IMR-90 (cell line): Measurements from ENCODE around the gene DCHS2. TPM values are rescaled to one million over a fixed set of nuclear protein-coding genes. Genes with fewer than 3 reads are reported as not detected.

Experiments
- ATAC-seq: fragments of 200-7000 bp; cut with Tn5 transposase; 2 replicates; pipeline ENCODE4 v1.9.1; 2020; ENCODE audit warnings: low read depth, mild to moderate bottlenecking, moderate library complexity
- BruUV-seq: library from RNA; stranded (reverse); fragments of 400-500 nt; replicated peaks from 2 replicates; lab custom pipeline; 2021; lab: Mats Ljungman, UMichigan
- CTCF ChIA-PET: fragments of 300-600 bp; formaldehyde crosslinking; extraction: SDS; loops from one replicate; lab custom pipeline; 2021; ENCODE audit warnings: antibody characterized with exemption; lab: Yijun Ruan, JAX
- POLR2A ChIA-PET: fragments of 300-600 bp; sonication (Branson Sonifier 250); formaldehyde crosslinking; loops from one replicate; lab custom pipeline; 2022; ENCODE audit warnings: antibody characterized with exemption; ENCODE audit not compliant: unreplicated experiment; lab: Charles Lee
- DNase-seq: peaks from one replicate; pipeline ENCODE4 v3.0.0; 2013
- H2AFZ ChIP-seq: replicated peaks from 2 replicates; pipeline ENCODE3; 2013; ENCODE audit warnings: low read length, mild to moderate bottlenecking; ENCODE audit not compliant: poor library complexity
- H2AK5ac ChIP-seq: 2 replicates; pipeline ENCODE4 v1.6.1; 2013; ENCODE audit warnings: low read depth, low read length, inconsistent platforms
- H2AK9ac ChIP-seq: replicated peaks from 2 replicates; pipeline ENCODE3; 2013; ENCODE audit warnings: mild to moderate bottlenecking, low read depth, low read length, moderate library complexity; ENCODE audit not compliant: poor library complexity
- H2BK120ac ChIP-seq: 2 replicates; pipeline ENCODE4 v1.6.1; 2013; ENCODE audit warnings: low read depth, low read length, inconsistent platforms
- H2BK15ac ChIP-seq: 3 replicates; pipeline ENCODE4 v1.6.1; 2013; ENCODE audit warnings: low read depth, low read length, inconsistent platforms
- H2BK20ac ChIP-seq: 2 replicates; pipeline ENCODE4 v1.6.1; 2013; ENCODE audit warnings: low read depth, mild to moderate bottlenecking, inconsistent platforms, low read length, moderate library complexity
- H2BK5ac ChIP-seq: 2 replicates; pipeline ENCODE4 v1.6.1; 2013; ENCODE audit warnings: mild to moderate bottlenecking, low read depth, low read length, inconsistent platforms; ENCODE audit not compliant: poor library complexity, severe bottlenecking
- H3K14ac ChIP-seq: replicated peaks from 2 replicates; pipeline ENCODE4 v1.6.1; 2013; ENCODE audit warnings: low read depth, low read length, inconsistent platforms
- H3K18ac ChIP-seq: 2 replicates; pipeline ENCODE4 v1.6.1; 2013; ENCODE audit warnings: low read depth, low read length, control low read depth
- H3K23ac ChIP-seq: 2 replicates; pipeline ENCODE4 v1.6.1; 2013; ENCODE audit warnings: low read depth, low read length, inconsistent platforms
- H3K27ac ChIP-seq: 2 replicates; pipeline ENCODE4 v1.5.1; 2013; ENCODE audit warnings: mild to moderate bottlenecking, control low read depth, low read length; ENCODE audit not compliant: insufficient read depth
- H3K27me3 ChIP-seq: 2 replicates; pipeline ENCODE4 v1.6.1; 2013; ENCODE audit warnings: low read length; ENCODE audit not compliant: control insufficient read depth, insufficient read depth
- H3K36me3 ChIP-seq: 2 replicates; pipeline ENCODE4 v1.6.1; 2013; ENCODE audit warnings: low read length, mixed read lengths; ENCODE audit not compliant: control insufficient read depth, insufficient read depth
- H3K4ac ChIP-seq: 2 replicates; pipeline ENCODE4 v1.6.1; 2013; ENCODE audit warnings: low read depth, low read length, inconsistent platforms
- H3K4me1 ChIP-seq: 2 replicates; pipeline ENCODE4 v1.6.1; 2013; ENCODE audit warnings: low read length, mixed read lengths; ENCODE audit not compliant: control insufficient read depth, insufficient read depth
- H3K4me2 ChIP-seq: 2 replicates; pipeline ENCODE4 v1.6.1; 2013; ENCODE audit warnings: low read depth, mild to moderate bottlenecking, control low read depth, low read length, moderate library complexity
- H3K4me3 ChIP-seq: 2 replicates; pipeline ENCODE4 v1.5.1; 2013; ENCODE audit warnings: low read depth, mild to moderate bottlenecking, control low read depth, low read length, moderate library complexity; ENCODE audit not compliant: insufficient read depth
- H3K56ac ChIP-seq: 2 replicates; pipeline ENCODE4 v1.6.1; 2013; ENCODE audit warnings: low read length, inconsistent platforms; ENCODE audit not compliant: insufficient read depth; ENCODE audit errors: extremely low read depth
- H3K79me1 ChIP-seq, 2 experiments: 2 replicates each; pipeline ENCODE4 v1.6.1; 2013; ENCODE audit warnings: low read length in 2 of 2, inconsistent platforms in 1 of 2, low read depth in 1 of 2
- H3K9ac ChIP-seq: 2 replicates; pipeline ENCODE4 v1.6.1; 2013; ENCODE audit warnings: low read depth, low read length, control low read depth
- H3K9me1 ChIP-seq: 2 replicates; pipeline ENCODE4 v1.6.1; 2013; ENCODE audit warnings: low read length, inconsistent platforms; ENCODE audit not compliant: insufficient read depth
- H3K9me3 ChIP-seq: 2 replicates; pipeline ENCODE4 v1.6.1; 2013; ENCODE audit warnings: low read length; ENCODE audit not compliant: control insufficient read depth, insufficient read depth
- H4K20me1 ChIP-seq: 2 replicates; pipeline ENCODE4 v1.6.1; 2013; ENCODE audit warnings: low read length, inconsistent platforms; ENCODE audit not compliant: insufficient read depth
- H4K5ac ChIP-seq: 2 replicates; pipeline ENCODE4 v1.6.1; 2013; ENCODE audit warnings: mild to moderate bottlenecking, low read depth, low read length, control low read depth
- H4K8ac ChIP-seq, 2 experiments: 2 replicates each; pipeline ENCODE4 v1.6.1; 2013; ENCODE audit warnings: low read depth in 2 of 2, low read length in 2 of 2, control low read depth in 1 of 2, inconsistent platforms in 1 of 2
- H4K91ac ChIP-seq: 2 replicates; pipeline ENCODE4 v1.6.1; 2013; ENCODE audit warnings: low read depth, low read length, inconsistent platforms; ENCODE audit not compliant: insufficient read depth
- BHLHE40 ChIP-seq: fragments of 150-350 bp; IDR thresholded peaks from 2 replicates; pipeline ENCODE4 v1.6.1; 2016; ENCODE audit warnings: mild to moderate bottlenecking, low read depth, low read length
- ELK1 ChIP-seq: fragments of 150-350 bp; IDR thresholded peaks from 2 replicates; pipeline ENCODE4 v1.6.1; 2016; ENCODE audit warnings: low read depth, mild to moderate bottlenecking, low read length, moderate library complexity, borderline replicate concordance
- MAFK ChIP-seq: IDR thresholded peaks from 2 replicates; pipeline ENCODE4 v1.6.1; 2012; ENCODE audit warnings: low read depth, low read length, improper control_type of control experiment
- MXI1 ChIP-seq: IDR thresholded peaks from 2 replicates; pipeline ENCODE4 v1.6.1; 2012; ENCODE audit warnings: low read depth, mild to moderate bottlenecking, low read length, moderate library complexity, borderline replicate concordance
- POLR2A ChIP-seq: IDR thresholded peaks from 2 replicates; pipeline ENCODE4 v1.6.1; 2012; ENCODE audit warnings: mild to moderate bottlenecking, low read depth, low read length
- WGBS, 2 experiments: methylation state at CpG; one replicate each; pipeline versions ENCODE4 v1.1.5 to v1.1.7; 2013; ENCODE audit warnings: missing lambda C conversion rate in 2 of 2; ENCODE audit not compliant: insufficient read length in 1 of 2; ENCODE audit errors: extremely low coverage in 2 of 2; 5-methylcytosine and 5-hydroxymethylcytosine counted together
- dilution Hi-C: fragments of 300-500 bp; cut with HindIII; formaldehyde crosslinking; loops from one replicate; pipeline ENCODE4 v1.14.3; 2018; ENCODE audit warnings: low sequenced_read_pairs; ENCODE audit not compliant: unreplicated experiment
- in situ Hi-C: fragments of 300-500 bp; cut with MboI; formaldehyde crosslinking; loops from 3 replicates; pipeline ENCODE4 v1.14.3; 2019; ENCODE audit warnings: low sequenced_read_pairs, inconsistent platforms, mixed read lengths
- intact Hi-C: fragments of 100-400 bp; cut with micrococcal nuclease; formaldehyde crosslinking; loops from 2 replicates; pipeline ENCODE4 v1.10.0; 2022
- polyA plus RNA-seq, 3 experiments: library from polyadenylated mRNA; depleted of rRNA; stranded (reverse); fragments of >200 nt; gene quantifications; 2 replicates each; pipeline ENCODE4 v1.2.3, GENCODE V29; 2012; ENCODE audit warnings: low replicate concordance in 1 of 3
- total RNA-seq: library from RNA; depleted of rRNA; stranded (reverse); fragments of >200 nt; gene quantifications from 2 replicates; pipeline ENCODE4 v1.2.3, GENCODE V29; 2012

The DCHS2 gene
- total and polyA plus RNA-seq, 2 of the 4 experiments (the other 2 are of a cell fraction): not detected

GRCh38 chr4:154343651-154344050 is 147.9 kb downstream of the DCHS2 start:
- TF ChIP-seq ELK1 (no peak), MXI1 (no peak), BHLHE40 (no peak), MAFK (no peak), POLR2A (no peak)
- Histone ChIP-seq H3K36me3 (no peaks in the 10 kb centered on the region), H3K9ac (no peak overlapping the region), H3K23ac (no peak overlapping the region), H3K27me3 (no peaks in the 10 kb centered on the region), H4K91ac (no peak overlapping the region), H2AK5ac (no peak overlapping the region), H3K14ac (no peak overlapping the region), H2BK120ac (no peak overlapping the region), H3K4me2 (no peak overlapping the region), H2BK5ac (no peak overlapping the region), H3K18ac (no peak overlapping the region), H2BK20ac (no peak overlapping the region), H3K56ac (no peak overlapping the region), H3K4me3 (no peak overlapping the region), H3K9me3 (no peaks in the 10 kb centered on the region), H4K5ac (no peak overlapping the region), H2AK9ac (no peak overlapping the region), H2AFZ (no peak overlapping the region), H4K8ac (no peak overlapping the region), H2BK15ac (no peak overlapping the region), H3K79me1 (no peaks in the 10 kb centered on the region), H3K4me1 (no peaks in the 10 kb centered on the region), H3K9me1 (no peaks in the 10 kb centered on the region), H4K20me1 (no peaks in the 10 kb centered on the region), H3K4ac (no peak overlapping the region), H3K27ac (no peak overlapping the region)
- DNase-seq: no peak
- CTCF ChIA-PET: no interaction called here
- BruUV-seq: no TSS peak
- intact Hi-C loops (no loop called here), in situ Hi-C loops (no loop called here), dilution Hi-C loops (no loop called here)
- WGBS, 2 experiments: no CpG with 5 or more reads among the region's 3 CpGs
- POLR2A ChIA-PET: no interaction called here
- ATAC-seq: no peak
